ENCODE measurements around the gene FBN1.

FBN1 gene

GRCh38 chr15:48630245-48630644 lies 15.3 kb downstream of the FBN1 start:
- ChIA-PET CTCF (no interaction called here), POLR2A (ENCODE audit: low non-redundant PET) (no interaction called here)
- DNase-seq (ENCODE audit: low spot score), result no peak
- no peak overlapping the region for H3K27ac ChIP-seq
- TF ChIP-seq, protein P1, sequence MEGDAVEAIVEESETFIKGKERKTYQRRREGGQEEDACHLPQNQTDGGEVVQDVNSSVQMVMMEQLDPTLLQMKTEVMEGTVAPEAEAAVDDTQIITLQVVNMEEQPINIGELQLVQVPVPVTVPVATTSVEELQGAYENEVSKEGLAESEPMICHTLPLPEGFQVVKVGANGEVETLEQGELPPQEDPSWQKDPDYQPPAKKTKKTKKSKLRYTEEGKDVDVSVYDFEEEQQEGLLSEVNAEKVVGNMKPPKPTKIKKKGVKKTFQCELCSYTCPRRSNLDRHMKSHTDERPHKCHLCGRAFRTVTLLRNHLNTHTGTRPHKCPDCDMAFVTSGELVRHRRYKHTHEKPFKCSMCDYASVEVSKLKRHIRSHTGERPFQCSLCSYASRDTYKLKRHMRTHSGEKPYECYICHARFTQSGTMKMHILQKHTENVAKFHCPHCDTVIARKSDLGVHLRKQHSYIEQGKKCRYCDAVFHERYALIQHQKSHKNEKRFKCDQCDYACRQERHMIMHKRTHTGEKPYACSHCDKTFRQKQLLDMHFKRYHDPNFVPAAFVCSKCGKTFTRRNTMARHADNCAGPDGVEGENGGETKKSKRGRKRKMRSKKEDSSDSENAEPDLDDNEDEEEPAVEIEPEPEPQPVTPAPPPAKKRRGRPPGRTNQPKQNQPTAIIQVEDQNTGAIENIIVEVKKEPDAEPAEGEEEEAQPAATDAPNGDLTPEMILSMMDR (conservative IDR thresholded peaks at IDR 0.05; ENCODE audit: low read depth), result no peak

- DNase-seq (ENCODE audit: low spot score), result no peak
- CTCF ChIA-PET, result interaction anchor here (0.6 kb wide), 1 partner anchor 13 kb away, joined by 3 read pairs; no protein-coding TSS in a partner anchor
- no peak overlapping the region for H3K27ac ChIP-seq
- POLR2A ChIA-PET (ENCODE audit: low non-redundant PET), result no interaction called here
- TF ChIP-seq, protein P1 (conservative IDR thresholded peaks at IDR 0.05; ENCODE audit: low read depth), result no peak
Measured at GRCh38 chr15:48628832-48629231, 16.7 kb downstream of the FBN1 start.

DNA sequence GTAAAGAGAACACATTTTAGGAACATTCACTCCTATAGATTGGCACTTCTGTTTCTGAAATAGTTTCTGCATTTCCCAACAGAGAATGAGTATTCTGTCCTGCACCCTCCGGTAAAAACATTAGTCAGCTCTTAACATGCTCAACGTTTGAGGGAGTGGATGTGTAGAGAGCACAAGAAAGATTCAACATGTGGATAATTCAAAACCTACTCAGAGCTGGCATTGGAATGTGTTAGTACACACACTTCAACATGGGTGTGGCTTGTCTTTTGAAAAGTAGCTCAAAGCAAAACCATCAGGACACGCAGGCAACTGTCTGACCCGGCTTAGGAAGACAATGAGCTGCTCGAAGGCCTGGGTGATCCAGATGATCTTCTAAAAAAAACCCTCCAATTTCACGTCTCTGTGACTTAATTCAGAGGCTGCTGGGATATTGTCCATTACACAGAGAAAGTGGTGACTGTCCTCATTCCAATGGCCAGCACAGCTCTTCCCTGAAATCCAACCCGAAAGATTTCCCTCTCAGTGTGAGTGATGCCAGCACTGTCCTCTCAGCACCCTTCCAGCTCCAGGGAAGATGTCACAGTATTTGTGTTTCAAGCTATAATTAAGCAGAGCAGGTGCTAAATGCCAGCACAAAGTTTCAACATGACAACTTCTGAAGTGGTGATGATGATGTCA lies 18.1 kb downstream of the FBN1 start:
- peak overlapping the region; percentile 68 for H3K27ac ChIP-seq
- ChIA-PET POLR2A (ENCODE audit: low non-redundant PET) (no interaction called here), CTCF (interaction anchor here (1.1 kb wide), 1 partner anchor 115 kb away, joined by 3 read pairs; no protein-coding TSS in a partner anchor)
- peak; percentile 65 for DNase-seq (ENCODE audit: low spot score)
- TF ChIP-seq, protein P1 (conservative IDR thresholded peaks at IDR 0.05; ENCODE audit: low read depth), result no peak

GRCh38 chr15:48625126-48625525 lies 20.4 kb downstream of the FBN1 start:
- no peak overlapping the region for H3K27ac ChIP-seq
- ChIA-PET CTCF (no interaction called here), POLR2A (ENCODE audit: low non-redundant PET) (no interaction called here)
- TF ChIP-seq, protein P1 (conservative IDR thresholded peaks at IDR 0.05; ENCODE audit: low read depth), result no peak
- DNase-seq (ENCODE audit: low spot score), result no peak

DNA sequence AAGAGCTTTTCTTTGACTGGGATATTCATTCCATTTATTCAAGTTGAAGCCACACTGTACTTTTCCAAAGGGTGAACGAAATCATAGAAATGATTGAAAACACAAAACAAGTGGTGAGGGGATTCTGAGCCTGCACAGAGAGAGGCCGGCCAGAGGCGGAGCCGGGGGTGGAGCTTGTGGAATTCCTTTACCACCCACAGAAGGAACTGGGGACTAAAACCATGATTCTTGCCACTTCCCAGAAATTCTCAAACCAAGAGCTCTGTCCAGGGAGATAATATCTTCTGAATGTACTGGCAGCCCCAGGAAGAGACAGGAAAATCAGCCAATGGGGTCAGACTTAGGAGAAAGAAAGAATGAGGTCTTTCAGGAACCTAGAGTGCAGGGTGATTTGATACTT lies 20.8 kb downstream of the FBN1 start:
- CTCF ChIA-PET, result interaction anchor here (0.6 kb wide), 1 partner anchor 272 kb away, joined by 3 read pairs; no protein-coding TSS in a partner anchor
- TF ChIP-seq, protein P1 (conservative IDR thresholded peaks at IDR 0.05; ENCODE audit: low read depth), result no peak
- no peak overlapping the region for H3K27ac ChIP-seq
- DNase-seq (ENCODE audit: low spot score), result no peak
- POLR2A ChIA-PET (ENCODE audit: low non-redundant PET), result no interaction called here

DNA sequence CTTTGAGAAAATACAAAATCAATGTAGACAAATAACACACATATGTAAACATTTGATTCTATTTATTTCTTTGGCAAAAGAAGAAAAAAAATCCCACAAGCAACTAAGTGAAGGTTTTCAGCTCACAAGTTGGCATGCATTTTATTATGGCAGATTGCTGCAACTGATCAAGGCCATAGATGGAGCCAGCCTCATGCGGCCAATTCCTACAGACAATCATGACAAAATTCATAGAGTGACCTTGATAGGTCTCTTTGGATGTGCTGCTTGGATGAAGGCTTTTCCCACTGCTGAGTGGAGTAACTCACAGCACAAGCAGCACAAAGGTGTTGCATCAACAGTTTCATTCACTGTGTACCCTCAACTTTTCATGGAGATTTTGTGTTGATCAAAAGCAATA lies 22.1 kb downstream of the FBN1 start:
- CTCF ChIA-PET, result no interaction called here
- H3K27ac ChIP-seq, result no peak overlapping the region
- POLR2A ChIA-PET (ENCODE audit: low non-redundant PET), result no interaction called here
- no peak for DNase-seq (ENCODE audit: low spot score)
- TF ChIP-seq, protein P1 (conservative IDR thresholded peaks at IDR 0.05; ENCODE audit: low read depth), result no peak
